Lower lobe of right lung (tissue), 2 donors: ENCODE results near the gene ITM2B. TPM values are rescaled to one million over a fixed set of nuclear protein-coding genes. Genes with fewer than 3 reads are reported as not detected.

ENCODE experiments used
- ATAC-seq, 2 donors: fragments of 200-7000 bp; cut with Tn5 transposase; one replicate each; pipeline ENCODE4 v1.9.1; 2020 to 2022; ENCODE audit warnings: mild to moderate bottlenecking in 2 of 2, moderate library complexity in 2 of 2
- DNase-seq: peaks from one replicate; pipeline ENCODE4 v3.0.0-alpha.2; 2020
- H3K27ac ChIP-seq: fragments of 200-600 bp; one replicate; pipeline ENCODE4 v1.8.0; 2022
- H3K27me3 ChIP-seq: fragments of 200-600 bp; one replicate; pipeline ENCODE4 v1.8.0; 2022; ENCODE audit warnings: low read depth
- H3K36me3 ChIP-seq: fragments of 200-600 bp; one replicate; pipeline ENCODE4 v1.8.0; 2022; ENCODE audit warnings: mild to moderate bottlenecking
- H3K4me1 ChIP-seq: fragments of 200-600 bp; one replicate; pipeline ENCODE4 v1.8.0; 2022
- H3K4me3 ChIP-seq: fragments of 200-600 bp; one replicate; pipeline ENCODE4 v1.8.0; 2022; ENCODE audit warnings: mild to moderate bottlenecking
- H3K9me3 ChIP-seq: fragments of 200-600 bp; one replicate; pipeline ENCODE4 v1.8.0; 2022
- intact Hi-C: fragments of 100-400 bp; cut with DNase I; formaldehyde crosslinking; loops from one replicate; pipeline ENCODE4 v1.11.0; 2022
- total RNA-seq: library from RNA; stranded (reverse); fragmentation: NEBNext Ultra II Directional; extraction: Animal tissue kit (Norgen Biotek cat#: 25700); gene quantifications from one replicate; pipeline ENCODE4 v1.2.1, GENCODE V29; 2021
- TF ChIP-seq, protein P1 (sequence below): fragments of 200-600 bp; IDR thresholded peaks from one replicate; pipeline ENCODE4 v1.8.0; 2022; ENCODE audit warnings: antibody characterized with exemption, mild to moderate bottlenecking
- donor health status: DM: no; HTN: yes; CAD: no; lungs with severe emphysema.

The ITM2B gene
- total RNA-seq, 1 donor from 2014 or later, result 834 TPM

DNA sequence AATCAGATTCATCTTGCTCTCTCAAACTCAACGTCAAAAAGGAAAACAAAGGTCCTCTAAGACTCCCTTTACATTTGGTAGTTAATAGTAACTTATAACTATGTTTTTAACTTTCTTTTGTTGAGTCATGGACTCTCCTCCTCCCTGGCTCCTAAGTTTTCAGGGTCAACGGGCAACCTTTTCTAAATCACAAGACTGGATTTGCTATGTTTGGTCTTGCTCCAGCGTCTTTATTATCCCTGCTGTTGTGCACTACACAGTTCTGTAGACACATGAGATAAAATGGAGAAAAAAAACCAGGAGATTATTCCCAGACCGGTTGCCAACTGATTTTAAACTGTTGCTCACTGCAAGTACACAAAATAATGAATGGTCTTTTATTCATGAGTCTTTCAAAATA is 1.9 kb upstream of the ITM2B start:
- H3K4me3 ChIP-seq, result no peak overlapping the region
- ATAC-seq, result no peak
- intact Hi-C loops, result no loop called here

DNA sequence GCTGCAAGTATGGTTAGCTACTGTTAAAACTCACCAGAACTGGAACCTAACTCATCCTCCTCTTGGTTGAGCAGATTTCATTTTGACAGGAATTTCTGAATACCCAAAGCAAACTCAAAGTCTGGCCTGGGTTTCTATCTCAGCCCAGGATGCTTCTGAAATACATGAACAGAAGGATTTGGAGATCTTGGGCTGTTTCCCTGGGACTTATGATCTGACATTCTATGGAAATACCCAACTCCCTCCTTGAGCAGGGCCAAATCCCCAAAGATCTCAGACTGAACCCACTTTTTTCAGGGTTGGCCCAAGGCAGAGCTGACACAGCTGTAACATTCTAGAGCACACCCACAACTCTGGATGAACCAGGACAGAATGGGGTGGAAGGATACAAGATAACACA is 1.1 kb upstream of the ITM2B start:
- Histone ChIP-seq H3K36me3 (no peaks in the 10 kb centered on the region), H3K4me1 (peaks cover 25% of the 10 kb centered on the region), H3K27ac (peak overlapping the region; percentile 100), H3K27me3 (no peaks in the 10 kb centered on the region), H3K4me3 (peak overlapping the region; percentile 93), H3K9me3 (no peaks in the 10 kb centered on the region)
- TF ChIP-seq, protein P1, sequence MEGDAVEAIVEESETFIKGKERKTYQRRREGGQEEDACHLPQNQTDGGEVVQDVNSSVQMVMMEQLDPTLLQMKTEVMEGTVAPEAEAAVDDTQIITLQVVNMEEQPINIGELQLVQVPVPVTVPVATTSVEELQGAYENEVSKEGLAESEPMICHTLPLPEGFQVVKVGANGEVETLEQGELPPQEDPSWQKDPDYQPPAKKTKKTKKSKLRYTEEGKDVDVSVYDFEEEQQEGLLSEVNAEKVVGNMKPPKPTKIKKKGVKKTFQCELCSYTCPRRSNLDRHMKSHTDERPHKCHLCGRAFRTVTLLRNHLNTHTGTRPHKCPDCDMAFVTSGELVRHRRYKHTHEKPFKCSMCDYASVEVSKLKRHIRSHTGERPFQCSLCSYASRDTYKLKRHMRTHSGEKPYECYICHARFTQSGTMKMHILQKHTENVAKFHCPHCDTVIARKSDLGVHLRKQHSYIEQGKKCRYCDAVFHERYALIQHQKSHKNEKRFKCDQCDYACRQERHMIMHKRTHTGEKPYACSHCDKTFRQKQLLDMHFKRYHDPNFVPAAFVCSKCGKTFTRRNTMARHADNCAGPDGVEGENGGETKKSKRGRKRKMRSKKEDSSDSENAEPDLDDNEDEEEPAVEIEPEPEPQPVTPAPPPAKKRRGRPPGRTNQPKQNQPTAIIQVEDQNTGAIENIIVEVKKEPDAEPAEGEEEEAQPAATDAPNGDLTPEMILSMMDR, result no peak
- ATAC-seq (no peak), DNase-seq (no peak)
- intact Hi-C loops, result no loop called here

More for the DNA sequence above, 1.9 kb upstream of the ITM2B start:
- H3K9me3 ChIP-seq, result no peaks in the 10 kb centered on the region
- DNase-seq, result no peak
- H3K27ac ChIP-seq, result no peak overlapping the region
- TF ChIP-seq, protein P1, result no peak
- H3K27me3 ChIP-seq, result no peaks in the 10 kb centered on the region
- H3K36me3 ChIP-seq, result no peaks in the 10 kb centered on the region
- peaks cover 17% of the 10 kb centered on the region for H3K4me1 ChIP-seq

DNA sequence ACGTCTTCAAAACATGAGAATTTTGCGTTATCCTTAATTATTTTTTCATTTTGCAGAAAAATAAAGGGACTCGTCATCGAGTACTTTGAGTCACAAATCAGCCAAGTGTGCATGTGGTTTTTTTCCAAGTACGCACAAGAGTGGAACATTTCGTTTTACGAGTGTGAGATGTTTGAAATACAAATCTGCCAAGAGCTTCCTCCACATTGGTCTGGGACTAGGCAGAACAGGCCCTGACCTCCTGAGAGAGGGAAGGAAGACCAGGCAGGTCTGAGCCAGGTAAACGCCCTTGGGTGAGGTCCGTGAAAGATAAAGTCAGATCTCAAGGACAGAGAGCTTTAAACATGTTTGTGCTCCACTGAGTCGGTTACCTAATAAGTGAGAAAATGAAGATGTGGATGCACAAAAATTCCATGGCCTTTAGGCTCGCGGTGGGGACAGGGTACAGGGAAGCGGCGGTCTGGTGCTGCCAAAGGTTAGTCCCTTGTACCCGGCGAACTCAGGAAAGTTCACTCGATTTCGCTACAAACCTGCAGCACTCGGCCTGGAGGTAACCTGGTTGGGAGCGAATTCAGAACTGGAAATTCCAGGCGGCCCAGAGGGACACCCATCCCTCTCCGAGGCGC is 473 bp upstream of the ITM2B start:
- peak overlapping the region; percentile 100 for H3K27ac ChIP-seq
- H3K4me3 ChIP-seq, result peak overlapping the region; percentile 93
- H3K36me3 ChIP-seq, result no peaks in the 10 kb centered on the region
- H3K9me3 ChIP-seq, result no peaks in the 10 kb centered on the region
- peaks cover 31% of the 10 kb centered on the region for H3K4me1 ChIP-seq
- DNase-seq (no peak), ATAC-seq (peak; percentile 55 to 58)
- no peaks in the 10 kb centered on the region for H3K27me3 ChIP-seq
- TF ChIP-seq, protein P1, result no peak
- intact Hi-C loops, result no loop called here

DNA sequence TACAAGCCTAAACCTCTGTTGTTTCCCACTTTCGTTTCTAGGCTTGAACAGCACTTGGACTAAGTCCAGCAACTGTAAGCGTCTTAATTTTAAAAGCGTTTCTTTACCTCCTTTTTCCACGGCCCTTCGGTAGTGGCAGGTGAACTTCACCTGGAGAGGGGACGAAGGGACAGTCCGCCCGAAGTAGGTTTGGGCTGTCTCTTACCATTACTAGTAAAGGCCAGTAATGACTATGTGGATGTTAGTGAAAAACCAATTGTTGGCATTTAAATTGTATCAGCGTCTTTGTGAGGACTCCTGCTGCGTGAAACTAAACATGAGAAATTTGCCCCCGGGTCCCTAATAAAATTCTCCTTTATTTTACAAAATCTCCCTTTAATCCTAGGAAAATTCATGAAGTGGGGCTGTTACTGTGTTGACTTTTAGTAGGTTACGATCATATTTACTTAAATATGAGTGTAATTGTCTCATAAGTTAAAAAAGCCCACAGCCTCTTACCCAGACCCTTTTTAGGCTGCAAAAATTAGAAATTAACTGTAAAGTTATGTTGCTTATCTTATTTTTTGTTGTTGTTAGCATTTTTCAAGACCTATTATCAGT is 983 bp downstream of the ITM2B start:
- TF ChIP-seq, protein P1, result no peak

DNA sequence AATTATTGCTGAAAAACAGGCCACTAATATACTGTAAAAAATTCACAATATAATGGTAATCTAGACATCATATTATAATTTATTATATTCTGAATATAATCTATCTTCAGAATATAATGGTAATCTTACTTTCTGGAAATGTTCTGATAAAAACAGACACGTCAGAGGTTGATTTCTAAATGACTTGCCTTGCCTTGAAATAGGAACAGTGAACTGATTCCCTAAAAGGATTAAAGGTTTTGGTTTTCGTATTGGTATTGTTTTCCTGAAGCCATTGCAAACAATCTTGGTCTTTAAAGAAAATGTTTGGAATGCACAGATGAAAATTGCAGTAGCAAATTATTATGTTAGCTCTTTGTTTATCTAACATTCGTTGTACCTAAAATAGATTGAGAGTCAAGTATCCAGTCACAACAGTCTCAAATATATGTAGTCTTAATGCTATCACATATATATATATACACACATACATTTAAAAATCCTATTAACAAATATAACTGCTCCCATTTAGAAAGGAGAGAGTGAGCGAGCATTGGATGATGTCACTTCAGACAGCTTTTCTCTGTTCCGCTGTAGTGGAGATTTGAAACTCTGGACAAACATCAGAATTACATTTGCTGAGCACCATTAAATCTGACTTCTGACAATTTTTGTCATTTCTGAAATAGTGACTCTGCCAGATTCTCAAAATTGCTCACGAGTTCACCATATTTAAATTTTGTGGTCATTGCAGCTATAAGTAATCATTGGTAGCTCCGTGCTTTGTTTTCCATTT is 1.7 kb downstream of the ITM2B start:
- Histone ChIP-seq H3K9me3 (no peaks in the 10 kb centered on the region), H3K27ac (peak overlapping the region; percentile 100), H3K36me3 (peaks cover 7% of the 10 kb centered on the region), H3K4me3 (peak overlapping the region; percentile 93), H3K4me1 (peaks cover 48% of the 10 kb centered on the region), H3K27me3 (no peaks in the 10 kb centered on the region)
- TF ChIP-seq, protein P1, result no peak
- intact Hi-C loops, result no loop called here
- ATAC-seq (no peak), DNase-seq (no peak)

More for the DNA sequence above, 983 bp downstream of the ITM2B start:
- intact Hi-C loops, result no loop called here
- Histone ChIP-seq H3K27ac (peak overlapping the region; percentile 100), H3K9me3 (no peaks in the 10 kb centered on the region), H3K27me3 (no peaks in the 10 kb centered on the region), H3K4me3 (peak overlapping the region; percentile 93), H3K36me3 (no peaks in the 10 kb centered on the region), H3K4me1 (peaks cover 40% of the 10 kb centered on the region)
- ATAC-seq (peak in 1 of 2 donors; percentile 6), DNase-seq (no peak)
